Measurements from ENCODE around the gene ZNF506. TPM values are rescaled to one million over a fixed set of nuclear protein-coding genes. Genes with fewer than 3 reads are reported as not detected.

ZNF506 gene
- 6.6 and 7.4 TPM in 2 replicates for total RNA-seq

GRCh38 chr19:19821366-19821951, at the start of gene ZNF506:
ZNF506 (minus strand) TSS chr19:19821750; CDS start chr19:19821603, 147 bp downstream.

GRCh38 chr19:19865750-19866610, 44.4 kb upstream of the ZNF506 start, which contains the start of gene ZNF253:
ZNF253 (plus strand) TSS chr19:19865882; CDS start chr19:19865997, 115 bp downstream.

Small RNA genes lying within 50 kb of the gene (small RNA-seq; reads per million reads assigned to genes)
- not detected for gene AC011477.5 (ENCODE audit: low replicate concordance)

Other genes with a start within 250 kb of the ZNF506 start
- gene PBX4, start 203.1 kb downstream of the ZNF506 start, total RNA-seq = 0.22 TPM in 1 of 2 replicates, not detected in the other
- gene LPAR2, start 193.5 kb downstream of the ZNF506 start, total RNA-seq = 1.0 and 2.2 TPM in 2 replicates
- 5.9 and 10.7 TPM in 2 replicates for gene GMIP, start 178.1 kb downstream of the ZNF506 start, total RNA-seq
- 70.5 and 94.9 TPM in 2 replicates for gene ATP13A1, start 158.1 kb downstream of the ZNF506 start, total RNA-seq
- 2.8 and 9.3 TPM in 2 replicates for gene ZNF101, start 152.9 kb downstream of the ZNF506 start, total RNA-seq
- 3.5 and 4.4 TPM in 2 replicates for gene ZNF14, start 88.6 kb downstream of the ZNF506 start, total RNA-seq
- gene ZNF253, start 44.1 kb upstream of the ZNF506 start, total RNA-seq = 2.1 and 2.6 TPM in 2 replicates
- gene ZNF93, start 79.2 kb upstream of the ZNF506 start, total RNA-seq = 2.0 and 16.3 TPM in 2 replicates
- 0.86 and 1.5 TPM in 2 replicates for gene ZNF682, start 217.8 kb upstream of the ZNF506 start, total RNA-seq